Neutrophil (primary cell): Measurements from ENCODE around the gene ITIH3.

Experiments
- H3K27ac ChIP-seq: fragments of 200-600 bp; sonication (generic); 2 replicates; pipeline ENCODE4 v1.5.1; 2016; ENCODE audit warnings: mild to moderate bottlenecking, moderate library complexity
- H3K27me3 ChIP-seq: fragments of 200-600 bp; sonication (generic); 2 replicates; pipeline ENCODE4 v1.6.0; 2016; ENCODE audit warnings: mild to moderate bottlenecking
- H3K36me3 ChIP-seq: fragments of 200-600 bp; sonication (generic); 2 replicates; pipeline ENCODE4 v1.5.1; 2017
- H3K4me1 ChIP-seq, 2 experiments: fragments of 200-600 bp in 1 of 2; sonication (generic) in 1 of 2; 1 replicate in 1 of 2; 2 replicates in 1 of 2; pipeline versions ENCODE4 v1.5.1 to v1.6.1; 2013 to 2016; ENCODE audit warnings: low read depth in 1 of 2, low read length in 1 of 2, mild to moderate bottlenecking in 1 of 2, moderate library complexity in 1 of 2; ENCODE audit not compliant: control insufficient read depth in 1 of 2, insufficient read depth in 1 of 2
- H3K4me3 ChIP-seq, 2 experiments: fragments of 200-600 bp in 1 of 2; sonication (generic) in 1 of 2; 1 replicate in 1 of 2; 2 replicates in 1 of 2; pipeline ENCODE4 v1.5.1; 2013 to 2016; ENCODE audit warnings: low read depth in 1 of 2, low read length in 1 of 2, mild to moderate bottlenecking in 1 of 2, moderate library complexity in 1 of 2
- H3K9me3 ChIP-seq: fragments of 200-600 bp; sonication (generic); 2 replicates; pipeline ENCODE4 v1.5.1; 2016
- CTCF ChIP-seq: fragments of 200-600 bp; sonication (generic); IDR thresholded peaks from 2 replicates; pipeline ENCODE4 v1.5.1; 2016; ENCODE audit warnings: antibody characterized with exemption

The ITIH3 gene

GRCh38 chr3:52829482-52829881, 34.9 kb downstream of the ITIH3 start:
- Histone ChIP-seq H3K4me3 (no peak overlapping the region), H3K27me3 (no peaks in the 10 kb centered on the region), H3K4me1 (no peaks in the 10 kb centered on the region), H3K9me3 (no peaks in the 10 kb centered on the region), H3K36me3 (peaks cover 73% of the 10 kb centered on the region), H3K27ac (no peak overlapping the region)
- TF ChIP-seq CTCF, result no peak

GRCh38 chr3:52829906-52830463, 35.4 kb downstream of the ITIH3 start:
- Histone ChIP-seq H3K4me3 (no peak overlapping the region), H3K9me3 (no peaks in the 10 kb centered on the region), H3K27me3 (no peaks in the 10 kb centered on the region), H3K27ac (no peak overlapping the region), H3K4me1 (no peaks in the 10 kb centered on the region), H3K36me3 (peaks cover 75% of the 10 kb centered on the region)
- TF ChIP-seq CTCF, result no peak

- Histone ChIP-seq H3K36me3 (peaks cover 80% of the 10 kb centered on the region), H3K27me3 (no peaks in the 10 kb centered on the region), H3K9me3 (no peaks in the 10 kb centered on the region), H3K4me1 (no peaks in the 10 kb centered on the region), H3K27ac (no peak within 1 kb of the TSS), H3K4me3 (no peak within 1 kb of the TSS)
- no peak for TF ChIP-seq CTCF
Observed at GRCh38 chr3:52830535-52831258, 36.1 kb downstream of the ITIH3 start, which contains the start of gene ITIH4. TSS of gene ITIH4 (minus strand) at chr3:52830672. CDS start at chr3:52830642, 30 bp downstream.

DNA sequence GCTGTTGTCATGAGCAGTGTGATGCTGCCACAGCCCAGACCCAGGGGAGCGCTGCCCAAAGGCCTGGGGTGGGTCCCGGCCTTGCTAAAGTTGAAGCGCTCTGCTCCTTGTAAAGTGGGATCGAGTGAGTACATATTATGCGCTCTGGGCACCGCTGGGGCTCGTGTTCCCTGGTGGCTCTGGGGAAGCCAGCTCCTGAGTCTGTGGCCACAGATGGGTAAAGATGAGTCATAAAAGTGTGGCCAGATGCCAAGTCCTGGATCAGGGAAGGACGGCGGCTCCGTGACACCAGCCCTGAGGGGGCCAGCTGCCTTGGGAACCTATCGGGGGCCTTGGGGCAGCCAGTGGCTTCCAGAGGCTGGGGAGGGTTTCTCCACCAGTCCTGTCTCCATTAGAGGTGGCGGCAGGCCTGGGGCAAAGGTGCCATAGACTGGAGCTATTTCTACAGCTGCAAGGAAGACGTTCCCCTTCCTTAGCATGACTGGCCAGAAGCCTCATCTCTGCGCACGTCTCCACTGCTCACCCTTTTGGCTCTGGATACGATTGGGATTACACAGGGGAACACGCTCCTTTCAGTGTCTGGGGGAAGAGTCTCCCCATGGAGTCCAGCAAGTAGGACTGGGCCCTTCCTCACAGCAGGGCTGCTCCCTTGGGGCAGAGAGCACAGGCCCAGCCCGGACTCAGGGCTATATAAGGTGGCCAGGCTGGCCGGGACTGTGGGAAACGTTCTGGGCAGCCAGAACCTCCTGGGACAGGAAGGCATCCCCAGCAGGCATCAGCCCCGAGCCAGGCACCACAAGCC, 37.1 kb downstream of the ITIH3 start:
- no peak overlapping the region for H3K4me3 ChIP-seq
- H3K27ac ChIP-seq, result no peak overlapping the region

DNA sequence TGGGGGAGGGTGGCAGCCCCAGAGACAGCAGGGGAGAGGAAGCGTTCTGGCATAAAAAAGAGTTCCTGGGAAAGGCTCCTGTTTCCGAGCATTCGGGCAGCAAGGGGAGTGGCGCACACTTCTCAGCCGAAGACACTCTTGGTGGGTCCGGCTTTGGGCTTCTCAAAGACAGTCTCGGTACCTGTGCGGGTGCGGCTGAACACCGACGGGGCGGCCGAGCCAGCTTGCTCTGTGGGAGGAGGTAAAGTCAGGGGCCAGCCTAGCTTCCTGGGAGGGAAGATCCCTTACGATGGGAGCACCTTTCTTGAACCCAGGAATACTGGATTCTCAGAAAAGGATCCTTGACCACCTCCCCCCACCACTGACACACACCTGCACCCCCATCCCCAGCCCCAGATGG, 38.6 kb downstream of the ITIH3 start:
- no peak overlapping the region for H3K4me3 ChIP-seq
- peaks cover 81% of the 10 kb centered on the region for H3K36me3 ChIP-seq
- no peaks in the 10 kb centered on the region for H3K27me3 ChIP-seq
- TF ChIP-seq CTCF, result no peak
- no peak overlapping the region for H3K27ac ChIP-seq
- H3K9me3 ChIP-seq, result no peaks in the 10 kb centered on the region
- H3K4me1 ChIP-seq, result no peaks in the 10 kb centered on the region

More for the DNA sequence above, 37.1 kb downstream of the ITIH3 start:
- no peak for TF ChIP-seq CTCF
- Histone ChIP-seq H3K4me1 (no peaks in the 10 kb centered on the region), H3K27me3 (no peaks in the 10 kb centered on the region), H3K36me3 (peaks cover 80% of the 10 kb centered on the region), H3K9me3 (no peaks in the 10 kb centered on the region)
